ENCODE measurements around the gene HSPA9. TPM values are rescaled to one million over a fixed set of nuclear protein-coding genes. Genes with fewer than 3 reads are reported as not detected.

HSPA9 gene
- polyA plus RNA-seq, 3 donors, result 67.8 to 82.4 (median 81.8) TPM

DNA sequence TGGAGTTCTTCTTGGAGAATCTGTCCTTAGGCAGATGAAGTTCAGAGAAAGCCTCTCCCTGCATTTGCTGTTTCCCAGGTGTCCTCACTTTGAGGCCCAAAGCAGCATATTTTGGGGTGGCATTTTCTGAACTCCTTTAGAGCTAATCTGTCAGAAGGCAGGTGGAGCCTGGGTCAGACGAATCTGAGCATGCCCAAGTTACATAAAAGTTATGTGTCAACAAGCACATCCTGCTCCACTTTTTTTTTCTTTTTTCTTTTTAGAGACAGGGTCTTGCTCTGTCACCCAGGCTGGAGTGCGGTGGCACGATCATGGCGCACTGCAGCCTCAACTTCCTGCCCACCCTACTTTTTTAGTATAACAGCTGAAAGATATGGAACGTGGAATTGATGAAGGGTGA lies 41.3 kb upstream of the HSPA9 start:
- Mint-ChIP-seq H3K4me1 (peaks cover 11% of the 10 kb centered on the region), H3K4me3 (no peak overlapping the region), H3K36me3 (no peaks in the 10 kb centered on the region), H3K27me3 (ENCODE audit: low read depth in 3 of 3) (peaks cover 3 to 6% (median 5%) of the 10 kb centered on the region in 3 donors), H3K9me3 (no peaks in the 10 kb centered on the region), H3K27ac (no peak overlapping the region)
- H3K9ac ChIP-seq (ENCODE audit: insufficient read depth, low read length, poor library complexity, severe bottlenecking), result no peak overlapping the region
- no peak overlapping the region for H2AFZ ChIP-seq (ENCODE audit: insufficient read depth, low read depth, low read length, poor library complexity, severe bottlenecking)
- DNase-seq, result no peak
- peaks cover 8 to 13% of the 10 kb centered on the region in 2 donors for H3K4me1 ChIP-seq (ENCODE audit: control insufficient read depth in 1 of 2, insufficient read depth in 2 of 2, low read length in 2 of 2)
- no peaks in the 10 kb centered on the region for H3K27me3 ChIP-seq (ENCODE audit: control insufficient read depth in 2 of 2, insufficient read depth in 2 of 2, low read length in 2 of 2)
- H3K79me2 ChIP-seq (ENCODE audit: insufficient read depth, low read length), result no peaks in the 10 kb centered on the region
- H4K20me1 ChIP-seq (ENCODE audit: insufficient read depth, low read length), result no peaks in the 10 kb centered on the region
- TF ChIP-seq, protein P1, sequence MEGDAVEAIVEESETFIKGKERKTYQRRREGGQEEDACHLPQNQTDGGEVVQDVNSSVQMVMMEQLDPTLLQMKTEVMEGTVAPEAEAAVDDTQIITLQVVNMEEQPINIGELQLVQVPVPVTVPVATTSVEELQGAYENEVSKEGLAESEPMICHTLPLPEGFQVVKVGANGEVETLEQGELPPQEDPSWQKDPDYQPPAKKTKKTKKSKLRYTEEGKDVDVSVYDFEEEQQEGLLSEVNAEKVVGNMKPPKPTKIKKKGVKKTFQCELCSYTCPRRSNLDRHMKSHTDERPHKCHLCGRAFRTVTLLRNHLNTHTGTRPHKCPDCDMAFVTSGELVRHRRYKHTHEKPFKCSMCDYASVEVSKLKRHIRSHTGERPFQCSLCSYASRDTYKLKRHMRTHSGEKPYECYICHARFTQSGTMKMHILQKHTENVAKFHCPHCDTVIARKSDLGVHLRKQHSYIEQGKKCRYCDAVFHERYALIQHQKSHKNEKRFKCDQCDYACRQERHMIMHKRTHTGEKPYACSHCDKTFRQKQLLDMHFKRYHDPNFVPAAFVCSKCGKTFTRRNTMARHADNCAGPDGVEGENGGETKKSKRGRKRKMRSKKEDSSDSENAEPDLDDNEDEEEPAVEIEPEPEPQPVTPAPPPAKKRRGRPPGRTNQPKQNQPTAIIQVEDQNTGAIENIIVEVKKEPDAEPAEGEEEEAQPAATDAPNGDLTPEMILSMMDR (IDR thresholded peaks at IDR 0.05), result no peak
- WGBS (ENCODE audit: insufficient coverage), result 100% methylated on average over 1 of the region's 5 CpGs
- no peak overlapping the region for H3K4me3 ChIP-seq (replicated peaks in 1 of 3; ENCODE audit: low read depth in 2 of 3, low read length in 3 of 3)
- H3K4me2 ChIP-seq (replicated peaks; ENCODE audit: extremely low read depth, low read length, poor library complexity, severe bottlenecking), result no peak overlapping the region
- H3K36me3 ChIP-seq (replicated peaks in 1 of 2; ENCODE audit: control insufficient read depth in 1 of 2, insufficient read depth in 2 of 2, low read length in 2 of 2), result no peaks in the 10 kb centered on the region
- intact Hi-C loops (cut with micrococcal nuclease), result no loop called here
- H3K27ac ChIP-seq (ENCODE audit: low read depth in 1 of 2, low read length in 2 of 2), result no peak overlapping the region
- H3K9me3 ChIP-seq (replicated peaks in 1 of 2; ENCODE audit: control insufficient read depth in 1 of 2, insufficient read depth in 1 of 2, low read length in 2 of 2), result no peaks in the 10 kb centered on the region

DNA sequence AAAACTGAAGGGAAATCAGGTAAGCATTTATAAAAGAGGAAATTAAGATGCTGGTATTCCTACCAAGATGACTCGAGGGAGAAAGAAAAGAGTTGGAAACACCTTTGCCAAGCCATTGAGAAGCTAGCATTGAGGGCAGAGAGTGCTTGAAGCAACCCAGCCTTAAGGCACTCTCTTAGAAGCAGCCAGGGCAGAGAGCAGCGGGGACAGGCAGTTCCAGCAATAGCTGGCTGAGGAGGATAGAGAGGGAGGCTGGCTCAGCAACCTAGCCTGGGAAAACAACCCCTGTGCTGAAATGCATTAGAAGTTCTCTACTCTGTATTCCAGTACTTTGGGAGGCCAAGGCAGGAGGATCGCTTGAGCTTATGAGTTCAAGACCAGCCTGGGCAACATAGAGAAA lies 40.3 kb upstream of the HSPA9 start:
- no peaks in the 10 kb centered on the region for H3K79me2 ChIP-seq (ENCODE audit: insufficient read depth, low read length)
- H3K27me3 ChIP-seq (ENCODE audit: control insufficient read depth in 2 of 2, insufficient read depth in 2 of 2, low read length in 2 of 2), result no peaks in the 10 kb centered on the region
- intact Hi-C loops (cut with micrococcal nuclease), result no loop called here
- TF ChIP-seq, protein P1 (IDR thresholded peaks at IDR 0.05), result no peak
- Mint-ChIP-seq H3K27me3 (ENCODE audit: low read depth in 3 of 3) (peaks cover 3 to 12% (median 10%) of the 10 kb centered on the region in 3 donors), H3K27ac (no peak overlapping the region), H3K9me3 (no peaks in the 10 kb centered on the region), H3K4me1 (peaks cover 22% of the 10 kb centered on the region), H3K4me3 (no peak overlapping the region), H3K36me3 (no peaks in the 10 kb centered on the region)
- H3K4me2 ChIP-seq (replicated peaks; ENCODE audit: extremely low read depth, low read length, poor library complexity, severe bottlenecking), result no peak overlapping the region
- no peak overlapping the region for H3K9ac ChIP-seq (ENCODE audit: insufficient read depth, low read length, poor library complexity, severe bottlenecking)
- no peak overlapping the region for H2AFZ ChIP-seq (ENCODE audit: insufficient read depth, low read depth, low read length, poor library complexity, severe bottlenecking)
- H4K20me1 ChIP-seq (ENCODE audit: insufficient read depth, low read length), result no peaks in the 10 kb centered on the region
- 100% methylated on average over 1 of the region's 3 CpGs for WGBS (ENCODE audit: insufficient coverage)
- no peak overlapping the region for H3K4me3 ChIP-seq (replicated peaks in 1 of 3; ENCODE audit: low read depth in 2 of 3, low read length in 3 of 3)
- no peaks in the 10 kb centered on the region for H3K36me3 ChIP-seq (replicated peaks in 1 of 2; ENCODE audit: control insufficient read depth in 1 of 2, insufficient read depth in 2 of 2, low read length in 2 of 2)
- no peaks in the 10 kb centered on the region for H3K9me3 ChIP-seq (replicated peaks in 1 of 2; ENCODE audit: control insufficient read depth in 1 of 2, insufficient read depth in 1 of 2, low read length in 2 of 2)
- H3K4me1 ChIP-seq (ENCODE audit: control insufficient read depth in 1 of 2, insufficient read depth in 2 of 2, low read length in 2 of 2), result peaks cover 18 to 23% of the 10 kb centered on the region in 2 donors
- no peak overlapping the region for H3K27ac ChIP-seq (ENCODE audit: low read depth in 1 of 2, low read length in 2 of 2)
- DNase-seq, result no peak
